HEK293 (cell line): ENCODE data around the gene WTAP.
A peak's percentile ranks its signal among the peaks of the same experiment; 100 is the strongest.
"Not testable (repeated sequence)": the region's sequence is repeated elsewhere in the genome, so short reads cannot be mapped to it uniquely, and the experiment has no call there.

ENCODE experiments used
- CTCF ChIA-PET: fragments of 350-600 bp; formaldehyde crosslinking; extraction: SDS; loops from one replicate; lab custom pipeline; 2021; ENCODE audit warnings: antibody characterized with exemption; lab: Yijun Ruan, JAX
- POLR2A ChIA-PET: fragments of 300-600 bp; formaldehyde crosslinking; extraction: SDS; loops from one replicate; lab custom pipeline; 2020; ENCODE audit warnings: antibody characterized with exemption, inconsistent platforms; lab: Yijun Ruan, JAX
- H3K27ac ChIP-seq: fragments of 200-500 bp; sonication (Bioruptor generic); 2 replicates; pipeline ENCODE4 v1.5.1; 2014; ENCODE audit warnings: low read depth, low read length, control low read depth, inconsistent platforms; ENCODE audit errors: extremely low read depth
- H3K36me3 ChIP-seq, 2 experiments: fragments of 200-500 bp in 1 of 2; sonication (Bioruptor generic) in 1 of 2; 1 replicate in 1 of 2; 2 replicates in 1 of 2; pipeline ENCODE4 v1.5.1; 2014 to 2017; ENCODE audit warnings: inconsistent platforms in 2 of 2, low read length in 2 of 2; ENCODE audit not compliant: control insufficient read depth in 2 of 2, insufficient read depth in 1 of 2
- H3K4me1 ChIP-seq: fragments of 200-500 bp; sonication (Bioruptor generic); 2 replicates; pipeline ENCODE4 v1.5.1; 2014; ENCODE audit warnings: mild to moderate bottlenecking, low read length, inconsistent platforms; ENCODE audit not compliant: control insufficient read depth, insufficient read depth
- H3K4me3 ChIP-seq: 2 replicates; pipeline ENCODE4 v1.5.1; 2011; ENCODE audit warnings: low read depth, mild to moderate bottlenecking, control low read depth, low read length, moderate library complexity
- H3K9me3 ChIP-seq: fragments of 200-500 bp; sonication (Bioruptor generic); 2 replicates; pipeline ENCODE4 v1.5.1; 2014; ENCODE audit warnings: low read depth, low read length, inconsistent platforms; ENCODE audit not compliant: control insufficient read depth, insufficient read depth
- HOXC10 ChIP-seq: sonication (generic); formaldehyde crosslinking; IDR thresholded peaks from 2 replicates; pipeline ENCODE4 v1.8.1; 2023; ENCODE audit warnings: mild to moderate bottlenecking, missing genetic modification reagents
- ZBTB49 ChIP-seq: fragments of 450-650 bp; formaldehyde crosslinking; IDR thresholded peaks from 2 replicates; pipeline ENCODE4 v1.5.1; 2016; ENCODE audit warnings: missing biosample characterization, missing genetic modification characterization, low read depth
- ZNF10 ChIP-seq: fragments of 450-650 bp; formaldehyde crosslinking; IDR thresholded peaks from 2 replicates; pipeline ENCODE4 v1.5.1; 2017; ENCODE audit warnings: missing biosample characterization, missing genetic modification characterization
- ZNF174 ChIP-seq: fragments of 450-650 bp; formaldehyde crosslinking; IDR thresholded peaks from 2 replicates; pipeline ENCODE4 v1.5.0; 2017; ENCODE audit warnings: missing biosample characterization, mild to moderate bottlenecking, missing genetic modification characterization
- ZNF19 ChIP-seq: fragments of 450-650 bp; formaldehyde crosslinking; IDR thresholded peaks from 2 replicates; pipeline ENCODE4; 2016; ENCODE audit warnings: missing biosample characterization, missing genetic modification characterization, low read depth
- ZNF223 ChIP-seq: fragments of 450-650 bp; formaldehyde crosslinking; IDR thresholded peaks from 2 replicates; pipeline ENCODE4 v1.5.1; 2016; ENCODE audit warnings: missing biosample characterization, missing genetic modification characterization
- ZNF24 ChIP-seq: fragments of 450-650 bp; formaldehyde crosslinking; IDR thresholded peaks from 2 replicates; pipeline ENCODE4 v1.5.1; 2016; ENCODE audit warnings: missing biosample characterization, missing genetic modification characterization
- ZNF26 ChIP-seq: fragments of 450-650 bp; formaldehyde crosslinking; IDR thresholded peaks from 2 replicates; pipeline ENCODE4 v1.5.1; 2016; ENCODE audit warnings: missing biosample characterization, missing genetic modification characterization
- ZNF354C ChIP-seq: fragments of 450-650 bp; formaldehyde crosslinking; IDR thresholded peaks from 2 replicates; pipeline ENCODE4 v1.5.1; 2016; ENCODE audit warnings: missing biosample characterization, missing genetic modification characterization, low read depth, borderline replicate concordance
- ZNF473 ChIP-seq: fragments of 450-650 bp; formaldehyde crosslinking; IDR thresholded peaks from 2 replicates; pipeline ENCODE4 v1.5.1; 2017; ENCODE audit warnings: missing biosample characterization, missing genetic modification characterization
- ZNF501 ChIP-seq: fragments of 450-650 bp; formaldehyde crosslinking; IDR thresholded peaks from 2 replicates; pipeline ENCODE4 v1.5.1; 2016; ENCODE audit warnings: missing biosample characterization, missing genetic modification characterization
- ZNF510 ChIP-seq: fragments of 450-650 bp; formaldehyde crosslinking; IDR thresholded peaks from 2 replicates; pipeline ENCODE4 v1.5.1; 2018; ENCODE audit warnings: mild to moderate bottlenecking, missing genetic modification characterization, missing biosample characterization; ENCODE audit not compliant: insufficient replicate concordance
- ZNF544 ChIP-seq: fragments of 450-650 bp; formaldehyde crosslinking; IDR thresholded peaks from 2 replicates; pipeline ENCODE4 v1.5.0; 2017; ENCODE audit warnings: missing biosample characterization, missing genetic modification characterization
- ZNF548 ChIP-seq: fragments of 450-650 bp; formaldehyde crosslinking; IDR thresholded peaks from 2 replicates; pipeline ENCODE4 v1.5.1; 2016; ENCODE audit warnings: missing biosample characterization, missing genetic modification characterization
- ZNF571 ChIP-seq: fragments of 450-650 bp; formaldehyde crosslinking; IDR thresholded peaks from 2 replicates; pipeline ENCODE4 v1.5.0; 2017; ENCODE audit warnings: missing biosample characterization, missing genetic modification characterization
- ZNF624 ChIP-seq: fragments of 450-650 bp; formaldehyde crosslinking; IDR thresholded peaks from 2 replicates; pipeline ENCODE4 v1.5.1; 2017; ENCODE audit warnings: missing biosample characterization, missing genetic modification characterization
- ZNF777 ChIP-seq: fragments of 450-650 bp; formaldehyde crosslinking; IDR thresholded peaks from 2 replicates; pipeline ENCODE4 v1.5.1; 2017; ENCODE audit warnings: missing biosample characterization, missing genetic modification characterization, borderline replicate concordance

Gene WTAP

GRCh38 chr6:159790149-159790955 lies 63.0 kb downstream of the WTAP start, which contains the start of gene MRPL18 (continued):
- no peak for TF ChIP-seq ZNF777 (tag by site-specific recombination)
- no peak for TF ChIP-seq ZNF223
- no peak for TF ChIP-seq ZNF19 (tag by site-specific recombination)
- no peak for TF ChIP-seq ZNF174 (tag by site-specific recombination)
- no peak for TF ChIP-seq ZNF624 (tag by site-specific recombination)
- 0 out of 2 replicates have a peak, but pooled peaks have one; percentile 33 for TF ChIP-seq ZNF24 (tag by site-specific recombination)
- no peak for TF ChIP-seq HOXC10 (CRISPR knock-in tag)
- TF ChIP-seq ZNF501 (tag by site-specific recombination), result peak; percentile 20; the same call in 1 of the 2 replicates
- TF ChIP-seq ZNF10, result no peak

- Histone ChIP-seq H3K4me1 (peaks cover 8% of the 10 kb centered on the region), H3K4me3 (peak overlapping the region; percentile 92), H3K36me3 (peaks cover 33 to 69% of the 10 kb centered on the region in 2 experiments), H3K27ac (peak overlapping the region; percentile 58; the same call in 1 of the 2 replicates), H3K9me3 (no peaks in the 10 kb centered on the region)
- CTCF ChIA-PET, result interaction anchor here (0.6 to 2.1 kb wide), 7 partner anchors 16 to 99 kb away, joined by 3 to 10 read pairs (median 4); no protein-coding TSS in a partner anchor
- POLR2A ChIA-PET, result interaction anchor here (0.9 to 4.2 kb wide), 12 partner anchors 8 to 98 kb away, joined by 3 to 88 read pairs (median 7); partner anchors contain the start of genes ACAT2, PNLDC1, SOD2 and WTAP
- TF ChIP-seq ZNF548 (tag by site-specific recombination) (no peak), ZNF26 (tag by site-specific recombination) (no peak), ZNF544 (tag by site-specific recombination) (no peak), ZNF510 (tag by site-specific recombination) (no peak), ZNF571 (no peak), ZBTB49 (tag by site-specific recombination) (no peak), ZNF354C (tag by site-specific recombination) (no peak), ZNF624 (tag by site-specific recombination) (no peak), ZNF473 (tag by site-specific recombination) (no peak)
Measured at GRCh38 chr6:159790956-159791598, 63.8 kb downstream of the WTAP start.

- H3K9me3 ChIP-seq, POLR2A ChIA-PET, H3K4me1 ChIP-seq, H3K27ac ChIP-seq, CTCF ChIA-PET, H3K4me3 ChIP-seq: not testable (repeated sequence)
- H3K36me3 ChIP-seq, result peaks cover 43 to 82% of the 10 kb centered on the region in 2 experiments
Measured at GRCh38 chr6:159794976-159795375, 67.7 kb downstream of the WTAP start.
